ENCODE data around the gene XYLT2. TPM values are rescaled to one million over a fixed set of nuclear protein-coding genes. Genes with fewer than 3 reads are reported as not detected.

Gene XYLT2
- total and polyA plus RNA-seq, 2 of the 13 experiments (the other 11 are each of a cell fraction or from before 2014, with no cell fraction given) = 17.0 to 22.1 TPM

GRCh38 chr17:50356418-50356817, 10.5 kb downstream of the XYLT2 start:
- DNase-seq (ENCODE audit: low spot score) (no peak), FAIRE-seq (no peak), ATAC-seq (no peak)
- no peak overlapping the region for H3K27ac ChIP-seq (ENCODE audit: extremely low read length, insufficient read depth, low read length)
- no TSS peak for BruUV-seq (replicated peaks)
- H3K4me1 ChIP-seq (ENCODE audit: insufficient read depth, low read length) = peaks cover 15% of the 10 kb centered on the region
- H3K4me3 ChIP-seq (replicated peaks in 1 of 3; ENCODE audit: insufficient read depth in 1 of 3, low read depth in 2 of 3, low read length in 3 of 3) = no peak overlapping the region
- H4K20me1 ChIP-seq (ENCODE audit: insufficient read depth, low read length) = no peaks in the 10 kb centered on the region
- in situ Hi-C loops (cut with HindIII; ENCODE audit: extremely low pct_ligation_motif_present, low pct_unique_long_range_greater_than_20kb) = no loop called here
- peaks cover 35 to 56% of the 10 kb centered on the region in 2 experiments for H3K36me3 ChIP-seq (replicated peaks in 1 of 2; ENCODE audit: control insufficient read depth in 1 of 2, insufficient read depth in 2 of 2, low read length in 2 of 2)
- intact Hi-C loops (cut with micrococcal nuclease; ENCODE audit: unreplicated experiment) = no loop called here
- H3K9ac ChIP-seq (ENCODE audit: insufficient read depth, low read depth, low read length) = no peak overlapping the region
- H3K79me2 ChIP-seq (ENCODE audit: insufficient read depth, low read length) = no peaks in the 10 kb centered on the region
- 97% methylated on average over 11 of the region's 12 CpGs for WGBS (ENCODE audit: low lambda C conversion rate)
- no peaks in the 10 kb centered on the region for H3K27me3 ChIP-seq (ENCODE audit: control insufficient read depth in 1 of 2, insufficient read depth in 2 of 2, low read length in 2 of 2)
- H2AFZ ChIP-seq (ENCODE audit: low read length) = no peak overlapping the region
- peak; percentile 43 for TF ChIP-seq AGO2 (optimal IDR thresholded peaks at IDR 0.05; ENCODE audit: low read depth, low read length)
- 0 out of 2 replicates have a peak, but pooled peaks have one; percentile 31 for TF ChIP-seq RBFOX2 (IDR thresholded peaks at IDR 0.05; ENCODE audit: low read depth, low read length)
- no peak for TF ChIP-seq RERE (CRISPR knock-in tag; IDR thresholded peaks at IDR 0.05; ENCODE audit: low read depth)
- no peak for TF ChIP-seq CEBPB (IDR thresholded peaks at IDR 0.05; ENCODE audit: borderline replicate concordance, low read depth, low read length)
- no peak overlapping the region for H3K4me2 ChIP-seq (ENCODE audit: low read depth, low read length)
- POLR2A ChIA-PET = no interaction called here
- CTCF ChIA-PET (ENCODE audit: low intra/inter-chr PET ratio, low total read pairs) = no interaction called here
- no peaks in the 10 kb centered on the region for H3K9me3 ChIP-seq (ENCODE audit: low read length)

Data from HepG2 (cell line).